WTC11 (cell line): ENCODE measurements around the gene B3GNT8.
"Not testable (repeated sequence)": the region's sequence is repeated elsewhere in the genome, so short reads cannot be mapped to it uniquely, and the experiment has no call there.

Experiments
- CREM ChIP-seq: sonication (generic); formaldehyde crosslinking; IDR thresholded peaks from 2 replicates; pipeline ENCODE4 v1.8.1; 2022; ENCODE audit warnings: mild to moderate bottlenecking, missing genetic modification reagents, moderate library complexity
- CTCF ChIP-seq: fragments of 200-600 bp; IDR thresholded peaks from 2 replicates; pipeline ENCODE4 v1.8.0; 2022; ENCODE audit warnings: antibody characterized with exemption
- FOXJ3 ChIP-seq: sonication (generic); formaldehyde crosslinking; IDR thresholded peaks from 2 replicates; pipeline ENCODE4 v1.9.0; 2021; ENCODE audit warnings: missing genetic modification reagents, mild to moderate bottlenecking, borderline replicate concordance
- SP1 ChIP-seq: sonication (generic); formaldehyde crosslinking; conservative IDR thresholded peaks from 2 replicates; pipeline ENCODE4 v1.8.1; 2022; ENCODE audit warnings: missing genetic modification reagents
- USF1 ChIP-seq: sonication (generic); formaldehyde crosslinking; IDR thresholded peaks from 2 replicates; pipeline ENCODE4 v1.8.0; 2022; ENCODE audit warnings: mild to moderate bottlenecking, missing genetic modification reagents

GRCh38 chr19:41435376-41435775, 8.2 kb upstream of the B3GNT8 start:
- TF ChIP-seq CREM (CRISPR knock-in tag); CTCF; USF1; FOXJ3 (CRISPR knock-in tag); SP1 (CRISPR knock-in tag): not testable (repeated sequence)
